Femur (tissue), 1 donor: Measurements from ENCODE around the gene SPATA6L.
"Not testable (repeated sequence)": the region's sequence is repeated elsewhere in the genome, so short reads cannot be mapped to it uniquely, and the experiment has no call there.

Experiments
- DNase-seq: peaks from one replicate; pipeline ENCODE4 v3.0.0-alpha.2; 2017

Gene SPATA6L

GRCh38 chr9:4674783-4675182, 8.5 kb upstream of the SPATA6L start:
- DNase-seq: no peak

GRCh38 chr9:4671737-4672136, 5.5 kb upstream of the SPATA6L start:
- no peak for DNase-seq

- no peak for DNase-seq
Observed at GRCh38 chr9:4670591-4670990, 4.3 kb upstream of the SPATA6L start.

GRCh38 chr9:4669890-4670289, 3.6 kb upstream of the SPATA6L start:
- DNase-seq: no peak

- no peak for DNase-seq
Observed at GRCh38 chr9:4668604-4669003, 2.3 kb upstream of the SPATA6L start.

GRCh38 chr9:4667681-4668080, 1.4 kb upstream of the SPATA6L start:
- no peak for DNase-seq

GRCh38 chr9:4665357-4665756, 923 bp downstream of the SPATA6L start:
- no peak for DNase-seq

GRCh38 chr9:4663956-4664355, 2.3 kb downstream of the SPATA6L start:
- DNase-seq: no peak

- no peak for DNase-seq
Observed at GRCh38 chr9:4662989-4663792, 3.1 kb downstream of the SPATA6L start.

- DNase-seq: peak; percentile 91
Observed at GRCh38 chr9:4662108-4662988, 3.9 kb downstream of the SPATA6L start, which contains the start of gene PLPP6. Gene PLPP6, plus strand, starts transcription at chr9:4662294. Its CDS starts 82 bp downstream, at chr9:4662376.

- no peak for DNase-seq
Observed at GRCh38 chr9:4661611-4662010, 4.7 kb downstream of the SPATA6L start.

- no peak for DNase-seq
Observed at GRCh38 chr9:4661165-4661564, 5.1 kb downstream of the SPATA6L start.

GRCh38 chr9:4660665-4661064, 5.6 kb downstream of the SPATA6L start:
- not testable (repeated sequence) for DNase-seq

- no peak for DNase-seq
Observed at GRCh38 chr9:4657426-4658159, 8.7 kb downstream of the SPATA6L start.

- DNase-seq: no peak
Observed at GRCh38 chr9:4656621-4657020, 9.7 kb downstream of the SPATA6L start.

- DNase-seq: not testable (repeated sequence)
Observed at GRCh38 chr9:4656196-4656595, 10.1 kb downstream of the SPATA6L start.

- no peak for DNase-seq
Observed at GRCh38 chr9:4654538-4654937, 11.7 kb downstream of the SPATA6L start.

- no peak for DNase-seq
Observed at GRCh38 chr9:4654084-4654483, 12.2 kb downstream of the SPATA6L start.

- DNase-seq: no peak
Observed at GRCh38 chr9:4642351-4642750, 23.9 kb downstream of the SPATA6L start.

- DNase-seq: no peak
Observed at GRCh38 chr9:4640027-4640426, 26.3 kb downstream of the SPATA6L start.

- DNase-seq: no peak
Observed at GRCh38 chr9:4639420-4639819, 26.9 kb downstream of the SPATA6L start.

GRCh38 chr9:4638968-4639367, 27.3 kb downstream of the SPATA6L start:
- no peak for DNase-seq

GRCh38 chr9:4630836-4631235, 35.4 kb downstream of the SPATA6L start:
- no peak for DNase-seq
